IMR-90 (cell line): ENCODE measurements around the gene ALX4. TPM values are rescaled to one million over a fixed set of nuclear protein-coding genes. Genes with fewer than 3 reads are reported as not detected.

Experiments
- ATAC-seq: fragments of 200-7000 bp; cut with Tn5 transposase; 2 replicates; pipeline ENCODE4 v1.9.1; 2020; ENCODE audit warnings: low read depth, mild to moderate bottlenecking, moderate library complexity
- BruUV-seq: library from RNA; stranded (reverse); fragments of 400-500 nt; replicated peaks from 2 replicates; lab custom pipeline; 2021; lab: Mats Ljungman, UMichigan
- CTCF ChIA-PET: fragments of 300-600 bp; formaldehyde crosslinking; extraction: SDS; loops from one replicate; lab custom pipeline; 2021; ENCODE audit warnings: antibody characterized with exemption; lab: Yijun Ruan, JAX
- POLR2A ChIA-PET: fragments of 300-600 bp; sonication (Branson Sonifier 250); formaldehyde crosslinking; loops from one replicate; lab custom pipeline; 2022; ENCODE audit warnings: antibody characterized with exemption; ENCODE audit not compliant: unreplicated experiment; lab: Charles Lee
- DNase-seq: peaks from one replicate; pipeline ENCODE4 v3.0.0; 2013
- H2AFZ ChIP-seq: replicated peaks from 2 replicates; pipeline ENCODE3; 2013; ENCODE audit warnings: low read length, mild to moderate bottlenecking; ENCODE audit not compliant: poor library complexity
- H2AK5ac ChIP-seq: 2 replicates; pipeline ENCODE4 v1.6.1; 2013; ENCODE audit warnings: low read depth, low read length, inconsistent platforms
- H2AK9ac ChIP-seq: replicated peaks from 2 replicates; pipeline ENCODE3; 2013; ENCODE audit warnings: mild to moderate bottlenecking, low read depth, low read length, moderate library complexity; ENCODE audit not compliant: poor library complexity
- H2BK120ac ChIP-seq: 2 replicates; pipeline ENCODE4 v1.6.1; 2013; ENCODE audit warnings: low read depth, low read length, inconsistent platforms
- H2BK15ac ChIP-seq: 3 replicates; pipeline ENCODE4 v1.6.1; 2013; ENCODE audit warnings: low read depth, low read length, inconsistent platforms
- H2BK20ac ChIP-seq: 2 replicates; pipeline ENCODE4 v1.6.1; 2013; ENCODE audit warnings: low read depth, mild to moderate bottlenecking, inconsistent platforms, low read length, moderate library complexity
- H2BK5ac ChIP-seq: 2 replicates; pipeline ENCODE4 v1.6.1; 2013; ENCODE audit warnings: mild to moderate bottlenecking, low read depth, low read length, inconsistent platforms; ENCODE audit not compliant: poor library complexity, severe bottlenecking
- H3K14ac ChIP-seq: replicated peaks from 2 replicates; pipeline ENCODE4 v1.6.1; 2013; ENCODE audit warnings: low read depth, low read length, inconsistent platforms
- H3K18ac ChIP-seq: 2 replicates; pipeline ENCODE4 v1.6.1; 2013; ENCODE audit warnings: low read depth, low read length, control low read depth
- H3K23ac ChIP-seq: 2 replicates; pipeline ENCODE4 v1.6.1; 2013; ENCODE audit warnings: low read depth, low read length, inconsistent platforms
- H3K27ac ChIP-seq: 2 replicates; pipeline ENCODE4 v1.5.1; 2013; ENCODE audit warnings: mild to moderate bottlenecking, control low read depth, low read length; ENCODE audit not compliant: insufficient read depth
- H3K27me3 ChIP-seq: 2 replicates; pipeline ENCODE4 v1.6.1; 2013; ENCODE audit warnings: low read length; ENCODE audit not compliant: control insufficient read depth, insufficient read depth
- H3K36me3 ChIP-seq: 2 replicates; pipeline ENCODE4 v1.6.1; 2013; ENCODE audit warnings: low read length, mixed read lengths; ENCODE audit not compliant: control insufficient read depth, insufficient read depth
- H3K4ac ChIP-seq: 2 replicates; pipeline ENCODE4 v1.6.1; 2013; ENCODE audit warnings: low read depth, low read length, inconsistent platforms
- H3K4me1 ChIP-seq: 2 replicates; pipeline ENCODE4 v1.6.1; 2013; ENCODE audit warnings: low read length, mixed read lengths; ENCODE audit not compliant: control insufficient read depth, insufficient read depth
- H3K4me2 ChIP-seq: 2 replicates; pipeline ENCODE4 v1.6.1; 2013; ENCODE audit warnings: low read depth, mild to moderate bottlenecking, control low read depth, low read length, moderate library complexity
- H3K4me3 ChIP-seq: 2 replicates; pipeline ENCODE4 v1.5.1; 2013; ENCODE audit warnings: low read depth, mild to moderate bottlenecking, control low read depth, low read length, moderate library complexity; ENCODE audit not compliant: insufficient read depth
- H3K56ac ChIP-seq: 2 replicates; pipeline ENCODE4 v1.6.1; 2013; ENCODE audit warnings: low read length, inconsistent platforms; ENCODE audit not compliant: insufficient read depth; ENCODE audit errors: extremely low read depth
- H3K79me1 ChIP-seq, 2 experiments: 2 replicates each; pipeline ENCODE4 v1.6.1; 2013; ENCODE audit warnings: low read length in 2 of 2, inconsistent platforms in 1 of 2, low read depth in 1 of 2
- H3K9ac ChIP-seq: 2 replicates; pipeline ENCODE4 v1.6.1; 2013; ENCODE audit warnings: low read depth, low read length, control low read depth
- H3K9me1 ChIP-seq: 2 replicates; pipeline ENCODE4 v1.6.1; 2013; ENCODE audit warnings: low read length, inconsistent platforms; ENCODE audit not compliant: insufficient read depth
- H3K9me3 ChIP-seq: 2 replicates; pipeline ENCODE4 v1.6.1; 2013; ENCODE audit warnings: low read length; ENCODE audit not compliant: control insufficient read depth, insufficient read depth
- H4K20me1 ChIP-seq: 2 replicates; pipeline ENCODE4 v1.6.1; 2013; ENCODE audit warnings: low read length, inconsistent platforms; ENCODE audit not compliant: insufficient read depth
- H4K5ac ChIP-seq: 2 replicates; pipeline ENCODE4 v1.6.1; 2013; ENCODE audit warnings: mild to moderate bottlenecking, low read depth, low read length, control low read depth
- H4K8ac ChIP-seq, 2 experiments: 2 replicates each; pipeline ENCODE4 v1.6.1; 2013; ENCODE audit warnings: low read depth in 2 of 2, low read length in 2 of 2, control low read depth in 1 of 2, inconsistent platforms in 1 of 2
- H4K91ac ChIP-seq: 2 replicates; pipeline ENCODE4 v1.6.1; 2013; ENCODE audit warnings: low read depth, low read length, inconsistent platforms; ENCODE audit not compliant: insufficient read depth
- CHD1 ChIP-seq: IDR thresholded peaks from 2 replicates; pipeline ENCODE4 v1.6.1; 2012; ENCODE audit warnings: low read depth, low read length, improper control_type of control experiment
- MAFK ChIP-seq: IDR thresholded peaks from 2 replicates; pipeline ENCODE4 v1.6.1; 2012; ENCODE audit warnings: low read depth, low read length, improper control_type of control experiment
- MAZ ChIP-seq: IDR thresholded peaks from 2 replicates; pipeline ENCODE4 v1.6.1; 2012; ENCODE audit warnings: low read depth, mild to moderate bottlenecking, low read length, improper control_type of control experiment, moderate library complexity, borderline replicate concordance
- RCOR1 ChIP-seq: IDR thresholded peaks from 2 replicates; pipeline ENCODE4 v1.6.1; 2012; ENCODE audit warnings: mild to moderate bottlenecking, low read length, improper control_type of control experiment; ENCODE audit not compliant: insufficient replicate concordance
- WGBS, 2 experiments: methylation state at CpG; one replicate each; pipeline versions ENCODE4 v1.1.5 to v1.1.7; 2013; ENCODE audit warnings: missing lambda C conversion rate in 2 of 2; ENCODE audit not compliant: insufficient read length in 1 of 2; ENCODE audit errors: extremely low coverage in 2 of 2; 5-methylcytosine and 5-hydroxymethylcytosine counted together
- dilution Hi-C: fragments of 300-500 bp; cut with HindIII; formaldehyde crosslinking; loops from one replicate; pipeline ENCODE4 v1.14.3; 2018; ENCODE audit warnings: low sequenced_read_pairs; ENCODE audit not compliant: unreplicated experiment
- in situ Hi-C: fragments of 300-500 bp; cut with MboI; formaldehyde crosslinking; loops from 3 replicates; pipeline ENCODE4 v1.14.3; 2019; ENCODE audit warnings: low sequenced_read_pairs, inconsistent platforms, mixed read lengths
- intact Hi-C: fragments of 100-400 bp; cut with micrococcal nuclease; formaldehyde crosslinking; loops from 2 replicates; pipeline ENCODE4 v1.10.0; 2022
- polyA plus RNA-seq, 3 experiments: library from polyadenylated mRNA; depleted of rRNA; stranded (reverse); fragments of >200 nt; gene quantifications; 2 replicates each; pipeline ENCODE4 v1.2.3, GENCODE V29; 2012; ENCODE audit warnings: low replicate concordance in 1 of 3
- total RNA-seq: library from RNA; depleted of rRNA; stranded (reverse); fragments of >200 nt; gene quantifications from 2 replicates; pipeline ENCODE4 v1.2.3, GENCODE V29; 2012
- TF ChIP-seq, protein P1 (sequence below): conservative IDR thresholded peaks from 2 replicates; pipeline ENCODE4 v1.5.1; 2012; ENCODE audit warnings: mild to moderate bottlenecking, low read depth, low read length, improper control_type of control experiment

The ALX4 gene
- total and polyA plus RNA-seq, 2 of the 4 experiments (the other 2 are of a cell fraction): not detected

DNA sequence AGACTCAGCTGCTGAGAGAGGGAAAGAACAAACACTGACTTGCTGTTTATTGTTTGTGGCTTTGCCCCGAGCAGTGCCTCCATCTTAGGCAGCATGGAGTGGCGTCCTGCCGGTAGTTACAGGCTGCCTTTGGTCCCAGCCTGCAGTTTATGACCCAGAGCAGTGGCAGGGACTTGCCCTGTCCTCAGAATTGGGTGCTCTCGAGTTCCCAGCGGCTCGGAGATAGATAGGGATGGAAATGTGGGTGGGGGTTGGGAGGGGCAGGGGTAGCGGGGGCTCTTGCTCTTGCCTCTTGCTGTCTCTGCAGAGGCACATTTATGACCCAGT lies 3.1 kb downstream of the ALX4 start:
- no peak overlapping the region for H2AK9ac ChIP-seq
- DNase-seq (no peak), ATAC-seq (no peak)
- peaks cover 2% of the 10 kb centered on the region; the same call in 1 of the 2 replicates for H3K4me1 ChIP-seq
- H3K27ac ChIP-seq: no peak overlapping the region
- POLR2A ChIA-PET: no interaction called here
- no peak overlapping the region for H2BK5ac ChIP-seq
- CTCF ChIA-PET: no interaction called here
- no peak overlapping the region for H3K14ac ChIP-seq
- in situ Hi-C loops: no loop called here
- no peak overlapping the region for H3K18ac ChIP-seq
- H3K27me3 ChIP-seq: peaks cover 98% of the 10 kb centered on the region
- H3K4me3 ChIP-seq: no peak overlapping the region
- H3K9me3 ChIP-seq: peaks cover 6% of the 10 kb centered on the region; the same call in 1 of the 2 replicates
- no peak overlapping the region for H2AFZ ChIP-seq
- 80% methylated on average over 3 of the region's 7 CpGs; no CpG with 5 or more reads in 1 of the 2 experiments for WGBS, 2 experiments
- dilution Hi-C loops: no loop called here
- H3K56ac ChIP-seq: no peak overlapping the region
- no peak overlapping the region for H3K9ac ChIP-seq
- H4K91ac ChIP-seq: no peak overlapping the region
- H3K36me3 ChIP-seq: no peaks in the 10 kb centered on the region
- no peak overlapping the region for H3K4me2 ChIP-seq
- H2BK15ac ChIP-seq: no peak overlapping the region
- no peak overlapping the region for H2BK20ac ChIP-seq
- H3K9me1 ChIP-seq: no peaks in the 10 kb centered on the region
- no peak overlapping the region for H4K8ac ChIP-seq
- no peaks in the 10 kb centered on the region for H3K79me1 ChIP-seq
- no peak overlapping the region for H2AK5ac ChIP-seq
- H4K5ac ChIP-seq: no peak overlapping the region
- H2BK120ac ChIP-seq: no peak overlapping the region
- H4K20me1 ChIP-seq: 0 out of 2 replicates have a peak, but pooled peaks cover 3% of the 10 kb centered on the region
- H3K23ac ChIP-seq: no peak overlapping the region
- no TSS peak for BruUV-seq
- intact Hi-C loops: no loop called here
- H3K4ac ChIP-seq: no peak overlapping the region
- TF ChIP-seq CHD1 (no peak), MAZ (no peak), MAFK (no peak), RCOR1 (no peak)
- TF ChIP-seq, protein P1, sequence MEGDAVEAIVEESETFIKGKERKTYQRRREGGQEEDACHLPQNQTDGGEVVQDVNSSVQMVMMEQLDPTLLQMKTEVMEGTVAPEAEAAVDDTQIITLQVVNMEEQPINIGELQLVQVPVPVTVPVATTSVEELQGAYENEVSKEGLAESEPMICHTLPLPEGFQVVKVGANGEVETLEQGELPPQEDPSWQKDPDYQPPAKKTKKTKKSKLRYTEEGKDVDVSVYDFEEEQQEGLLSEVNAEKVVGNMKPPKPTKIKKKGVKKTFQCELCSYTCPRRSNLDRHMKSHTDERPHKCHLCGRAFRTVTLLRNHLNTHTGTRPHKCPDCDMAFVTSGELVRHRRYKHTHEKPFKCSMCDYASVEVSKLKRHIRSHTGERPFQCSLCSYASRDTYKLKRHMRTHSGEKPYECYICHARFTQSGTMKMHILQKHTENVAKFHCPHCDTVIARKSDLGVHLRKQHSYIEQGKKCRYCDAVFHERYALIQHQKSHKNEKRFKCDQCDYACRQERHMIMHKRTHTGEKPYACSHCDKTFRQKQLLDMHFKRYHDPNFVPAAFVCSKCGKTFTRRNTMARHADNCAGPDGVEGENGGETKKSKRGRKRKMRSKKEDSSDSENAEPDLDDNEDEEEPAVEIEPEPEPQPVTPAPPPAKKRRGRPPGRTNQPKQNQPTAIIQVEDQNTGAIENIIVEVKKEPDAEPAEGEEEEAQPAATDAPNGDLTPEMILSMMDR: no peak
